ENCODE measurements around the gene CNOT1.
A peak's percentile ranks its signal among the peaks of the same experiment; 100 is the strongest.
"Not testable (repeated sequence)": the region's sequence is repeated elsewhere in the genome, so short reads cannot be mapped to it uniquely, and the experiment has no call there.

CNOT1 gene

DNA sequence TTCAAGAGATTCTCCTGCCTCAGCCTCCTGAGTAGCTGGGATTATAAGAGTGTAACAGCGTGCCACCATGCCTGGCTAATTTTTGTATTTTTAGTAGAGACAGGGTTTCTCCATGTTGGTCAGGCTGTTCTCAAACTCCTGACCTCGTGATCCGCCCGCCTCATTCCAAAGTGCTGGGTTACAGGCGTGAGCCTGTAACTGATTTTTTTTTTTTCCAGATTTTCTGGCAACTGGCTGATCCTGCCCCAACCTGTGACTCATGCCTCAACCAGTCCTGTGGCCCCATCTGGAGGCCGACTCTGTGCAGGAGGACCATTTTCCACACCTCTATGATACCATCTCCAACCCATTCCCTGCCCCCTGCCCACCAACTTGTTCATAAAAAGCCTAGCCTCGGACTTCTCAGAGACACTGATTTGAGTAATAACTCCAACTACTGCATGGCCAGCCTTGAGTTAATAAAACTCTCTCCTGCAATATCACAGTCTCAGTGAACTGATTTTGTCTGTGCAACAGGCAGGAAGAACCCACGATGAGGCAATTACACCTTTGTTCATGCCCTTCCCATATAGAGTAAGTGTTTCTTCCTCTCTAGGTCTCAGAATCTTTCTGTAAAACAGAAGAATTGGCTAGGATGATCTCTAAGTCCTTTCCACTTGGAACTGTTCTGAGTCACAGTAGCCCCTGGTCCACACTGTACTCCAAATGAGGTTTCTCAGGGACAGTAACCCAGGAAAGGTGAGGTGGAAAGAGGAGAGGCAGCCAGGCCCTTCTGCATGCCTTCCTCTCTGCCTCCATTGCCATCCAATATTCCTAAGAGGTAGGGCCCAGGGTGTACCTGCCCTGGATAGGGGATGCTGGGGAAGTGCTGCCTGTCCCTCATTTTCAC, 8.8 kb upstream of the CNOT1 start:
- DNase-seq: peak; percentile 90

DNA sequence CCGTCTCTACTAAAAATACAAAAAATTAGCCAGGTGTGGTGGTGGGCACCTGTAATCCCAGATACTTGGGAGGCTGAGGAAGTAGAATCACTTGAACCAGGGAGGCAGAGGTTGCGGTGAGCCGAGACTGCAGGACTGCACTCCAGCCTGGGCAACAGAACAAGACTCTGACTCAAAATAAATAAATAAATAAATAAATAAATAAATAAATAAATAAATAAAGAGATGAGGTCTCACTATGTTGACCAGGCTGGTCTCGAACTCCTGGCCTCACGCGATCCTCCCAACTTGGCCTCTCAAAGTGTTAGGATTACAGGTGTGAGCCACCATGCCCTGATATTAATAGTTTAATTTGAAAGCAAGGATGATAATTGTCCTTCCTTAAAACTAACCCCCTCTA, 7.4 kb upstream of the CNOT1 start:
- not testable (repeated sequence) for DNase-seq

DNA sequence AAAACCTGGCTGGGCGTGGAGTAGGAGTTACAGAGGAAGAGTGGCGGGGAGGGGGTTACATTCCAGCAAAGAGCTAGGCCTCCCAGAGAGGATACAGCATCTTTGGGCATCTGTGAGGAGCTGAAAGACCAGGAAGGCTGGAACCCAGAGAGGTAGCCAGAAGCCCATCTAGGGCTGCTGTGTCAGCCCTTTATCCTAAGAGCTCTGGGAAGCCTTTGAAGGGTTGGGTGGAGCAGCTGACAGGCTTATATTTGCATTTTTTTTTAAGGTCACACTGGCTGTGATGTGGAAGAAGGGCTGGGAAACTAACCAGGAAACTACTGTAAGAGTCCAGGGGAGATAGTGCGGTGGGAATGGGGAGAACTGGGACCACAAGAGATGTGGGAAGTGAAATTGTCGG, 6.8 kb upstream of the CNOT1 start:
- DNase-seq: no peak

DNA sequence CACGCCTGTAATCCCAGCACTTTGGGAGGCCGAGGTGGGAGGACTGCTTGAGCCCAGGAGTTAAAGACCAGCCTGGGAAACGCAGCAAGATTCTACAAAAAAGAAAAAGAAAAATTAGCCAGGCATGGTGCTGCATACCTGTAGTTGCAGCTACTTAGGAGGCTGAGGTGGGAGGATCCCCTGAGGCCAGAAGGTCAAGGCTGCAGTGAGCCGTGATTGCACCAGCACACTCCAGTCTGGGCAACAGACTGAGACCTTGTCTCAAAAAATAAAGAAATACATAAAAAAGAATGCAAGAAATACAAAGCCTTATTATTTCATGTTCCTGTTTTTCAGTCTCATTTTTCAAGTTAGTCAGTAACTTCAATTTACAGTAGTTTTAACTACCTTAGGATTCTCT, 5.9 kb upstream of the CNOT1 start:
- DNase-seq: no peak

DNA sequence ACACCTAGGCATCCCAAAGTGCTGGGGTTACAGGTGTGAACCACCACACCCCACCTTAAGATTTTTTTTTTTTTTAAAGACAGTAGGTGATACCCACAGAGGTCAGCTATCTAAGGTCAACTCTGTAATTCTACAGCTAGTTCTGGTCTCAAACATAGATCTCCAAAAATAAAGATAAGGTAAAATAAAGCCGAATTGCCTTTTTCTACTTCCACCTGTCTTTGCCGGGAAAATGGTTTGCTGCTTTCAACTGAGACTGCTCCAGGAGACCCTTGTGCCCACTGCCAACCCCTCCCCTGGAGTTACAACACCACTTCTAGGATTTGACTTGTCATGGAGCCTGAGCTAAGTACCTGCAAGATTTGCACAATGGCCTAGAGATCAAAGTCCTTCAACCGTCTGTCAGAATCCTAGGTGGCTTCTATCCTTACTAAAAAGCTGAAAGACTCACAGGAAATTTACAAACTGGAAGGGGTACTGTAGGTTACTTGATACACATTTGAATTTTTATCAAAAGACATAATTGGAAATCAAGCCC, 4.7 kb upstream of the CNOT1 start:
- DNase-seq: no peak

DNA sequence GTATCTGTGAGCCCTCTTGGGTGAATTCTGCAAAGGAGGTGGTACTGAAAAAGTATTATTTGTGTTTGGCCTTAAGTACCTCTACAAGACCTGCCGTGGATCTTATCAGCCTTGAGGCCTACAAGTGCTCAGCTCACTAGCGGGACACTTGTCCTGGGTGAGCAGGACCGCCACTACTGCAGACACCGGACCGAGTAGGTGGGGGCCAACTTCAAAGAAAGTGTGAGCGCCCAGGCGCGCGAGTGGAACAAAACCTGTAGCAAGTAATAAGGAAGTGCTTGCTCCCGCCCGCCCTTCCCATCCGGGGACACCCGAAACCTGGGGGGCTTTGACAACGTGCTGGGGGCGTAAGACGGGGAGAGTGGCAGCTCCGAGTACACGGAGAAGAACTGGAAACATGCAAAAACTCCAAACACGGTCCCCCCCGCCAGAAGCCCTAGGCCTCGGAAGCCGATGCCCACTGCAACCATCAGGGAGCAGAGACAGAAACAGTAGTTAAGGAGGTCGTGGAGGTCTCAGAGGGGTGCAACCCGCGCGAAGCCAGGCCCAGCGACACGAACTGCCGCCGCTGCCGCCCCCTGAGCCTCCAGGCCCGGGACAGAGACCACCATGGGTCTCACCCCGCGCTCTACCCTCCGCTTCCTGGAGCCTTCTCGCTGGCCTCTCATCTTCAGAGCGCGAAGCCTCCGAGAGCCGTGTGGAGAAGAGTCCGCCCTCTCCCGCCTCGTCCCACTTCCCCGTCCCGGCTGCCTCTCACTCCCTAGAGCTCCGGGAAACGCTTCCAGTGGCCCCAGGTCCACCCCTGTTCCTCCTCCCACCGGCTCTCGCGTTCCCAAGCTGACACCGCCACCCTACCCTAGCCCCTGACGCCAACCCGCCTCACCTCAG, 537 bp downstream of the CNOT1 start:
- peak; percentile 56 for DNase-seq

DNA sequence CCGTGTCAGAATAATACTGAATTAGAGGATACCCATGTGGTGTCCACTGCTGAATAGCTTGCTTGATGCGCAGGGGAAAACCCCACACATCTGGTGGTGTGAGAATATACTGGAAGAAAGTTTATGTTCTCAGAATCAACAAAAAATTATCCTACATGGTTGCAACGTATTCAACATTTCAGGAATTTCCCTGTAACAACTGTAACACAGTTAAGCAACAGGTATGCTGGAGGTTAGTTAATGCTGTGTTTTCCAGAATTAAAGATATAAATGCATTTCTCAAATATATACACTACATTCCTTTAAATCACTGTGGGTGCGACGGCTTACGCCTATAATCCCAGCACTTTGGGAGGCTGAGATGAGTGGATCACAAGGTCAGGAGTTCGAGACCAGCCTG, 5.4 kb downstream of the CNOT1 start:
- DNase-seq: no peak

DNA sequence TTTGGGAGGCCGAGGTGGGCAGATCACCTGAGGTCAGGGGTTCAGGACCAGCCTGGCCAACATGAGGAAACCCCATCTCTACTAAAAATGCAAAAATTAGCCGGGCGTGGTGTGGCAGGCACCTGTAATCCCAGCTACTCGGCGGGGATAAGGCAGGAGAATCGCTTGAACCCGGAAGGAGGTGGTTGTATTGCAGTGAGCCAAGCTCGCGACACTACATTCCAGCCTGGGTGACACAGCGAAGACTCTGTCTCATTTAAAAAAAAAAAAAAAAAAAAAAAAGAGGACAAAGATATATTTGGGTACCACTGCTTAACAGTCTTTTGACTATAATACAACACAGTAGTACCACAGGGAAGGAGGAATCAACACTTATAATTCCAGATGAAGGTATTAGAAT, 9.2 kb downstream of the CNOT1 start:
- no peak for DNase-seq

DNA sequence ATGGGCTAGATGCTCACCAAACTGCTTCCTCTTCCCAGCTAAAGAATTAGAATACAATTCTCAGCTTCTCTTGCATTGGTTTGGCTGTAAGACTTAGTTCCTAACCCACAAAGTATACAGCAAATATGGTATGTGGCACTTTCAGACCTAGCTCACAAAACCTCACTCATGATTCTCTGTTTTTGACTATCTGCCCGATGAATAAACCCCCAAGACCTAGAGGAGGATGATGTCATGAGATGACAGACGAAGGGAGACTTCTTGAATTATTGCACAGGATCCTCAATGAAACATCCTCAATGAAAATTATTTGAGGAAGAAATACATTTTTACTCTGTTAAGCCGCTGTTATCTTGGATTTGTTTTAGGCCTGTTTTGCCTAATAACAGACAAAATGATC, 14.3 kb downstream of the CNOT1 start:
- DNase-seq: peak; percentile 56

DNA sequence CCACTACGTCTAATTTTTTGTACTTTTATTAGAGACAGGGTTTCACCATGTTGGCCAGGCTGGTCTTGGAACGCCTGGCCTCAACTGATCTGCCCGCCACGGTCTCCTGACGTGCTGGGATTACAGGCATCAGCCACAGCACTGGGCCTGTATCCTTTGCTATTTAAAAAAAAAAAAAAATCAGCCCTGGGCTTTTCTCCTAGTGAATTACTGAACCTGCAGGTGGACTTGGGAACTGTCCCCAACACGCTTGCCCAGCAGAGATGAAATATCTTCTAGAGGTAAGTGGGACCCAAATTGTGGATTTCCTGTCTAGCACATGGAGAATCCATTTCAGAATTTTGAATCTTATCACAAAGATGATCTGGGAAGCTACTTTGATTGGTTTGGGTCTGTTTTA, 14.8 kb downstream of the CNOT1 start:
- DNase-seq: no peak

DNA sequence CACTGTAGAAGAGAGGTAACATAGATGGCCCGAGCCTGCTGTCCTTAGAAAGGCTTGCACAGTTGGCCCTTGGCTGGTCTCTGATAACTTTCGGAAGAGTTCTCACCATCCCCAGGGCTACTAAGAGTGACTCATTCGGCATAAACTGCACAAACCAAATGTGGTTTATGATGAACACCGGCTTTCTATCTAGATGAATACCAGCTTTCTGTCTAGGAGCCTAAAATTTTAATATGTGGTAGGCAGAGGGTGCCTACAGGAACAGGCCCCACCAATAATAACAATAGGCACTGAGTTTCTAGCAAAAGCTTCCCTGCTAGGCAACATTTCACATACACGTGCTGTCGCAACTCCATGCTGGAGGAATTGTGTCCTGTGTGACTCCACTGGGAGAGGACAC, 15.4 kb downstream of the CNOT1 start:
- peak; percentile 81 for DNase-seq

DNA sequence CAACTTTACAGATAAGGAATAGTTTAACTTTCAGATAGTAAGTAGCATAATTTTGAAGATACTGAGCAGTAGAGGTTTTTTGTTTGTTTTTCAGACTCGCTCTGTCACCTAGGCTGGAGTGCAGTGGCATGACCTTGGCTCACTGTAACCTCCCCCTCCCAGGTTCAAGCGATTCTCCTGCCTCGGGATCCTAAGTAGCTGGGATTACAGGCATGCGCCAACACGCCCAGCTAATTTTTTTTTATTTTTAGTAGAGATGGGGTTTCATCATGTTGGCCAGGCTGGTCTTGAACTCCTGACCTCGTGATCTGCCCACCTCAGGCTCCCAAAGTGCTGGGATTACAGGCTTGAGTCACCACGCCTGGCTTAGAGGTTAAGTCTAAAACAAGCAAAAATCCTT, 16.7 kb downstream of the CNOT1 start:
- DNase-seq: not testable (repeated sequence)

DNA sequence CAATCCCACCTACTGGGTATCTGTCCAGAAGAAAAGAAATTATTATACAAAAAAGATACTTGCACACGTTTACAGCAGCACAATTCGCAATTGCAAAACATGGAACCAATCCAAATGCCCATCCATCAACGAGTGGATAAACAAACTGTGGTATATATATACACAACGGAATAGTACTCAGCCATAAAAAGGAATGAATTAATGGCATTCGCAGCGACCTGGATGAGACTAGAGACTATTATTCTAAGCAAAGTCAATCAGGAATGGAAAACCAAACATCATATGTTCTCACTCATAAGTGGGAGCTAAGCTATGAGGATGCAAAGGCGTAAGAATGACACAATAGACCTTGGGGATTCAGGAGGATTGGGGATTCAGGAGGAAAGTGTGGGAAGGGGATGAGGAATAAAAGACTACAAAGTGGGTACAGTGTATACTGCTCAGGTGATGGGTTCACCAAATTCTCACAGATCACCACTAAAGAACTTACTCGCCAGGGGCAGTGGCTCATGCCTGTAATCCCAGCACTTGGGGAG, 21.0 kb downstream of the CNOT1 start:
- DNase-seq: no peak

DNA sequence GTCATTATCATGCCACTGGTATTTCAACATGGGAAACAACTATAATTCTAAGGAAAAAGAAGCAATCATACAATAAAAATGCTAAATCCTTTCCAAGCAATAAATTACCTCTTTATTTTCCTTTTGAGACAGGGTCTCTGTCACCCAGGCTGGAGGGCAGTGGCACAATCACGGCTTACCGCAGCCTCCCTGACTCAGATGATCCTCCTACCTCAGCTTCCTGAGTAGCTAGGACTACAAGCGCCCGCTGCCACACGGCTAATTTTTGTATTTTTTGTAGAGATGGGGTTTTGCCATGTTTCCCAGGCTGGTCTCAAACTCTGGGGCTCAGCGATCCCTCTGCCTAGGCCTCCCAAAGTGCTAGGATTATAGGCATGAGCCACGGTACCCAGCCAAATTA, 24.1 kb downstream of the CNOT1 start:
- DNase-seq: no peak

DNA sequence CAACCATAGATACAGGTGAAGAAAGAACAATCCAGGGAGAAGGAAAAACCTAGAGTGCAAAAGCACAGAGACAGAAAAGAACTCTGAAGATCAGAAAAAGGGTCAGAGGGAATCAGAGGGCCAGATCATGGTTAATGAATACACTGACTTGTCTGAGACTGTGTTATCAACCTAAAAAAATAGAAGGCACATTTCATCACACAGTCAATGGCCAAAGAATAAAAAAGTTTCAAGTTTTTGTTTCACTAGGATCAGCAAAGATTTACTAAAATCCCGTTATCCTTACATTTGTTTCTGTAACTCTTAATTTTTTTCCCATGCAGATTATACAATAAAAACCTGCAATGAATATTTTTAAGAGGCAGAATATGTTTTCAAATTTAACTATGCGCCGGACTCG, 38.5 kb downstream of the CNOT1 start:
- DNase-seq: no peak

DNA sequence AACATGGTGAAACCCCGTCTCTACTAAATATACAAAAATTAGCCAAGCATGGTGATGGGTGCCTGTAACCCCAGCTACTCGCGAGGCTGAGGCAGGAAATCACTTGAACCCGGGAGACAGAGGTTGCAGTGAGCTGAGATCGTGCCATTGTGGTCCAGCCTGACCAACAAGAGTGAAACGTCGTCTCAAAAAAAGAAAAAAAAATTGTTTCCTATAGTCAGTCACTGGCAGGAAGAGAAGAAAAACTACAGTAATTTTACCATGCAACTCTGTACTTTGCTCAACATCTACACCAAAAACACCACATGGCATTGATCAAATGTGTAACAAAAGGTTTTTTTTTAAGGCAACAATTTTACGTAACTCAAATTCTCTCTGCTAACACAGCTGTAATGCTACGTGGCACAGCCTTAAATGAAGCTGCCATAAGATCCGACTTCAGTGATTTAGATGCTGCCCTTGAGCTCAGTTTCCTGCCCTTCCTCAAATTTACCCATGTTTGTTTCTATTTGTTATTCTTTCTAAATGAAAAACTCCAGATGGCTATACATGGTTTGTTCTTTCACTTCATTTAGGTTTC, 40.2 kb downstream of the CNOT1 start:
- DNase-seq: no peak

DNA sequence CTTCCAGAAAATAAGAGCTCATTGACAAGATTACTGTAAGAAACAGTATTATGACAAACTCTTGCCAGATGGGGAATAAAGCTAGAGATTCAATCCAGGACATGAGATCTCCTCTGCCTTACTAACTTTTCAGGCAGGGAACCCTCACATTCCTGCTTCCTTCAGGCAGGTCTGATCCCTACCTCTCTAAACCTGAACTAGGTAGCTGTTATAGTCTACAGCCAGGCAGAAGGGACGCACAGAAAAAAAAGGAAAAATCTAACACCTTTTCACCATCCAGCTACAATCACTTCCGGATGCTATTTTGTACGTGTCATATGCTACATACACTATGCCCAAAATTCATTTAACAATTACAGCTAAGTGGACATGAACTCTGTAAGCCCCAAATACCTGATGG, 41.2 kb downstream of the CNOT1 start:
- DNase-seq: no peak

DNA sequence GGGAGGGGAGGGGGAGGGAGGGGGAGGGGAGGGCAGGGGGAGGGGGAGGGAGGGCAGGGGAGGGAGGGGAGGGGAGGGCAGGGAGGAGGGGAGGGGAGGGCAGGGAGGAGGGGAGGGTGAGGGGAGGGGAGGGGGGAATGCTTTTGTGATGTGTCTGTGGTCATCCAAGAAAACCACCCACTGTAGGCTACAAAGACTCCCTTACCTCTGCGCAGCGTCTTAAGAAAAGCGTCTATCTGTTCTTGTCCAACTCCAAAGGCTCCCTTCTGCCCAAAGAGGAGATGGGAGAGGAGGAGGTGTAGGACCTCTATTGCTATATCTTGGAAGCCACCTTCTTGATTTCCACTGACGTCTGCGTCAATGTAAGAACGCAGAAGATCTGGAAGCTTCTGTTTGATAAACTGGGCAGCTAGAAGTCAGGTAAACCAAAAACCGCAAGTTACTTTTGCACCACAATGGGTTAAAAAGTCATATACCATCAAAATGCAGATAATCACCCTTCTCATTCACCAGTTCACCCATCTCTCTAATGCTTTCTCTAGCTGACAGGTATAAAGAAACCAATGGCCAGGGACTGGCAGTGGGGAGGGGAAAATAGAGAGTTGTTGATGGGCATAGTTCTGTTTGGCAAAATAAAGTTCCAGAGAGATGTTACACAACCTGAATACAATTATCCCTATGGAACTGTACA, 43.1 kb downstream of the CNOT1 start:
- no peak for DNase-seq

DNA sequence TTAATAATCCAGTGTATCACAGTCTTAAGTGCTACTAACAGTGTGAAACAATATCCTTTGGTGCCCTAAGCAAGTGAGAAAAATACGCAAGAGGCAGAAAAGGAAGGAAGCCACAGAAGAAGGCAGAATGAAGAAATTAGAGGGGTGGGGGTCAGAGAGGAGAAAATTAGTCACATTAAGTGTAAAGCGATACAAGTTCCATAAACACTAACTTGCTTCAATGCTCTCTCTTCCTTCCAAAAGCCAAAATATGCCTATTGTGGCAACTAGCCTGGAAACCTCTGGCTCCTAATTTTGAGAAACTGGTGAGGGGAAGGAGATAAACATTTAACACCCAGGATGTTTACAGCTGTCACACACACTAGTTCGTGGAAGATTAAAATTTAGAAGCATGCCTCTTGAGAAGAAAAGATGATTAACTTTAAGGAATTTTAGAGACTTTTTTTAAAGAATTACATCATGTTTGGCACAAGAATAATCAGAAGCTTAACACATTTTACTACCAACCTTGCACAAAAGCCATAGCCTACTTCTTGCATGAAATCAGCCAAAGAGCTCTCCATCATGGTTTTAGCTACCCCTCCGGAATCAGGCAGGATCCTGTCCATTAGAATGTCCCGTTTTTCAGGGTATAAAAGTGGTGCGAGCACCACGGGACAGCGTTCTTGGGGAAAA, 44.7 kb downstream of the CNOT1 start:
- DNase-seq: no peak

DNA sequence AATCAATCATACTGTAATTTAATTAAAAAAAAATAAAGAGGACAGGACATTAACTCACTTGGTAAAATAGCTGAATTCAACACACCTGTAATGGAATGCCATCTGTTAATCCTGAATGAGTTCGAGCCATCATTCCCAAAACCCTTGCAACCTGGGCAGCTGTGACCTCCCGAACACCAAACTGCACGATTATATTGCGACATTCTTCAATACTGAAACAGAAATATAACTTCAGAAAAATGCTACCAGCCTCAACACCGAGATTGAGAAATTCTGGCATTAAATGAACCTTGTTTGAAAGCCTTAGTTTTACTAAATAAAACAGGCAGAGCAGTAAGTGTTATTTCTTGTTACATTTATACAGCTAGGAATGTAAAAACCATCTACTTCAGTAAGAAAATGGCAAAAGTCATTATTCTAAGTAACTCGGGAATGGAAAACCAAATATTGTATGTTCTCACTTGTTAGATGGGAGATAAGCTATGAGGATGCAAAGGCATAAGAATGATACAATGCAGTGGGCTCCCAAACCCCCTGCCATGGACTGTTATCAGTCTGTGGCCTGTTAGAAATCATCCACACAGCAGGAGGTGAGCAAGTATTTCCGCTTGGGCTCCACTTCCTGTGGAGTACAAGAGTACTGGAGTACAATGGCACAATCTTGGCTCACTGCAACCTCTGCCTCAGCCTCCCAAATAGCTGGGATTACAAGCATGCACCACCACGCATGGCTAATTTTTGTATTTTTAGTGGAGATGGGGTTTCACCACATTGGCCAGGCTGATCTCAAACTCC, 46.5 kb downstream of the CNOT1 start:
- no peak for DNase-seq

DNA sequence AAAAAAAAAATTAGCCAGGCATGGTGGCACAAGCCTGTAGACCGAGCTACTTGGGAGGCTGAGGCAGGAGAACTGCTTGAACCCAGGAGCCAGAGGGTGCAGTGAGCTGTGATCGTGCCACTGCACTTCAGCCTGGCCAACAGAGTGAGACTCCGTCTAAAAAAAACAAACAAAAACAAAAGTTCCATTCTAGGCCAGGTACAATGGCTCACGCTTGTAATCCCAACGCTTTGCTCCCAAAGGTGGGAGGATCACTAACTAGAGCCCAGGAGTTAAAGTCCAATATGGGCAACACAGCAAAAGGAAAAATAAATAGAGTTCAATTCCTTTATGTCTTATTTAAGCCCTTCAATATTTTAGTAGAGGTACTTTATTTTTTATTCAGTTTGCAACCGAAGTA, 47.5 kb downstream of the CNOT1 start:
- no peak for DNase-seq

All from HCEC 1CT (cell line).